Measurements from ENCODE around the gene GLTP. TPM values are rescaled to one million over a fixed set of nuclear protein-coding genes. Genes with fewer than 3 reads are reported as not detected.

Gene GLTP
- total and polyA plus RNA-seq, 3 donors from 2014 or later, result 20.0 to 27.1 (median 23.1) TPM

GRCh38 chr12:109842021-109842420, 38.3 kb downstream of the GLTP start:
- Histone ChIP-seq H3K36me3 (ENCODE audit: low read depth, missing control alignments) (no peaks in the 10 kb centered on the region), H3K4me1 (no peaks in the 10 kb centered on the region), H3K27me3 (no peaks in the 10 kb centered on the region), H3K4me3 (no peak overlapping the region), H3K27ac (no peak overlapping the region), H3K9me3 (no peaks in the 10 kb centered on the region)
- WGBS, 2 donors, result 92 to 93% methylated on average over 5 of the region's 5 CpGs
- TF ChIP-seq CTCF (IDR thresholded peaks at IDR 0.05), result no peak
- no peak for TF ChIP-seq POLR2A (IDR thresholded peaks at IDR 0.05)
- no peak for DNase-seq
- intact Hi-C loops (cut with DNase I; ENCODE audit: low total_unique reads), result no loop called here

GRCh38 chr12:109841356-109841755, 39.0 kb downstream of the GLTP start:
- Histone ChIP-seq H3K27ac (no peak overlapping the region), H3K4me3 (no peak overlapping the region), H3K9me3 (no peaks in the 10 kb centered on the region), H3K4me1 (no peaks in the 10 kb centered on the region), H3K36me3 (ENCODE audit: low read depth, missing control alignments) (no peaks in the 10 kb centered on the region), H3K27me3 (no peaks in the 10 kb centered on the region)
- 80 to 88% methylated on average over 9 of the region's 9 CpGs for WGBS, 2 donors
- intact Hi-C loops (cut with DNase I; ENCODE audit: low total_unique reads), result no loop called here
- DNase-seq, result no peak
- TF ChIP-seq CTCF (IDR thresholded peaks at IDR 0.05) (no peak), POLR2A (IDR thresholded peaks at IDR 0.05) (no peak)

GRCh38 chr12:109840305-109841074, 39.9 kb downstream of the GLTP start:
- no peak overlapping the region for H3K4me3 ChIP-seq
- H3K9me3 ChIP-seq, result no peaks in the 10 kb centered on the region
- no peak overlapping the region for H3K27ac ChIP-seq
- WGBS, 2 donors, result 72 to 79% methylated on average over 4 to 7 of the region's 7 CpGs
- no peaks in the 10 kb centered on the region for H3K27me3 ChIP-seq
- no peaks in the 10 kb centered on the region for H3K4me1 ChIP-seq
- TF ChIP-seq POLR2A (IDR thresholded peaks at IDR 0.05) (no peak), CTCF (IDR thresholded peaks at IDR 0.05) (no peak)
- H3K36me3 ChIP-seq (ENCODE audit: low read depth, missing control alignments), result no peaks in the 10 kb centered on the region
- intact Hi-C loops (cut with DNase I; ENCODE audit: low total_unique reads), result no loop called here
- DNase-seq, result no peak

- H3K27ac ChIP-seq, result no peak overlapping the region
- no peak overlapping the region for H3K4me3 ChIP-seq
- intact Hi-C loops (cut with DNase I; ENCODE audit: low total_unique reads), result no loop called here
- WGBS, 2 donors, result 73 to 74% methylated on average over 6 of the region's 6 CpGs
- DNase-seq, result no peak
- no peaks in the 10 kb centered on the region for H3K9me3 ChIP-seq
- TF ChIP-seq POLR2A (IDR thresholded peaks at IDR 0.05) (no peak), CTCF (IDR thresholded peaks at IDR 0.05) (no peak)
- no peaks in the 10 kb centered on the region for H3K36me3 ChIP-seq (ENCODE audit: low read depth, missing control alignments)
- no peaks in the 10 kb centered on the region for H3K27me3 ChIP-seq
- no peaks in the 10 kb centered on the region for H3K4me1 ChIP-seq
Measured at GRCh38 chr12:109839444-109839843, 40.9 kb downstream of the GLTP start.

GRCh38 chr12:109836916-109837315, 43.4 kb downstream of the GLTP start:
- no peaks in the 10 kb centered on the region for H3K27me3 ChIP-seq
- H3K36me3 ChIP-seq (ENCODE audit: low read depth, missing control alignments), result no peaks in the 10 kb centered on the region
- WGBS, 2 donors, result 44 to 55% methylated on average over 3 of the region's 3 CpGs
- no peak overlapping the region for H3K4me3 ChIP-seq
- H3K4me1 ChIP-seq, result no peaks in the 10 kb centered on the region
- no peak overlapping the region for H3K27ac ChIP-seq
- no peaks in the 10 kb centered on the region for H3K9me3 ChIP-seq
- intact Hi-C loops (cut with DNase I; ENCODE audit: low total_unique reads), result no loop called here
- no peak for TF ChIP-seq POLR2A (IDR thresholded peaks at IDR 0.05)
- TF ChIP-seq CTCF (IDR thresholded peaks at IDR 0.05), result no peak
- DNase-seq, result no peak
